Kidney epithelial cell (primary cell): Measurements from ENCODE around the gene DENND5B. TPM values are rescaled to one million over a fixed set of nuclear protein-coding genes. Genes with fewer than 3 reads are reported as not detected.

Experiments used
- DNase-seq: peaks from one replicate; pipeline ENCODE4 v3.0.0-alpha.2; 2010; ENCODE audit warnings: low read depth
- H3K27me3 ChIP-seq: 2 replicates; pipeline ENCODE4 v1.6.0; 2011; ENCODE audit warnings: low read length; ENCODE audit not compliant: control insufficient read depth, insufficient read depth
- H3K36me3 ChIP-seq: 2 replicates; pipeline ENCODE4 v1.5.1; 2011; ENCODE audit warnings: low read length; ENCODE audit not compliant: control insufficient read depth, insufficient read depth
- H3K4me3 ChIP-seq: 2 replicates; pipeline ENCODE4 v1.5.1; 2011; ENCODE audit warnings: low read depth, mild to moderate bottlenecking, control low read depth, low read length
- CTCF ChIP-seq: IDR thresholded peaks from 2 replicates; pipeline ENCODE4 v1.5.1; 2011; ENCODE audit warnings: mild to moderate bottlenecking, moderate library complexity, low read length, control low read depth, inconsistent platforms; ENCODE audit not compliant: insufficient read depth, poor library complexity, severe bottlenecking
- total RNA-seq: library from RNA; depleted of rRNA; stranded (reverse); fragments of >200 nt; gene quantifications from 2 replicates; pipeline ENCODE4 v1.2.3, GENCODE V29; 2015

DENND5B gene
- total RNA-seq, 1 donor from 2014 or later, result 7.6 TPM

- no peaks in the 10 kb centered on the region for H3K36me3 ChIP-seq
- no peak for DNase-seq
- no peaks in the 10 kb centered on the region for H3K27me3 ChIP-seq
- TF ChIP-seq CTCF, result no peak
- no peak overlapping the region for H3K4me3 ChIP-seq
These were observed 227.5 kb downstream of the DENND5B start for GRCh38 chr12:31363416-31363809.

GRCh38 chr12:31362759-31363415 is 228.0 kb downstream of the DENND5B start:
- no peak for DNase-seq
- no peak overlapping the region for H3K4me3 ChIP-seq
- TF ChIP-seq CTCF, result no peak
- no peaks in the 10 kb centered on the region for H3K27me3 ChIP-seq
- no peaks in the 10 kb centered on the region for H3K36me3 ChIP-seq

GRCh38 chr12:31362115-31362758 is 228.7 kb downstream of the DENND5B start:
- DNase-seq, result no peak
- H3K4me3 ChIP-seq, result no peak overlapping the region
- no peak for TF ChIP-seq CTCF

GRCh38 chr12:31361730-31362114 is 229.2 kb downstream of the DENND5B start:
- Histone ChIP-seq H3K36me3 (no peaks in the 10 kb centered on the region), H3K27me3 (no peaks in the 10 kb centered on the region), H3K4me3 (no peak overlapping the region)
- no peak for DNase-seq
- TF ChIP-seq CTCF, result no peak

More at GRCh38 chr12:31362115-31362758, 228.7 kb downstream of the DENND5B start:
- H3K36me3 ChIP-seq, result no peaks in the 10 kb centered on the region
- no peaks in the 10 kb centered on the region for H3K27me3 ChIP-seq

- Histone ChIP-seq H3K36me3 (no peaks in the 10 kb centered on the region), H3K4me3 (no peak overlapping the region), H3K27me3 (no peaks in the 10 kb centered on the region)
- no peak for DNase-seq
- TF ChIP-seq CTCF, result no peak
These were observed 235.2 kb downstream of the DENND5B start for GRCh38 chr12:31355747-31356107.
